WI38 (cell line): ENCODE measurements around the gene NPY4R.
"Not testable (repeated sequence)": the region's sequence is repeated elsewhere in the genome, so short reads cannot be mapped to it uniquely, and the experiment has no call there.

Source experiments
- H3K4me3 ChIP-seq: 2 replicates; pipeline ENCODE4 v1.5.1; 2011; ENCODE audit warnings: low read depth, mild to moderate bottlenecking, control low read depth, low read length

NPY4R gene

DNA sequence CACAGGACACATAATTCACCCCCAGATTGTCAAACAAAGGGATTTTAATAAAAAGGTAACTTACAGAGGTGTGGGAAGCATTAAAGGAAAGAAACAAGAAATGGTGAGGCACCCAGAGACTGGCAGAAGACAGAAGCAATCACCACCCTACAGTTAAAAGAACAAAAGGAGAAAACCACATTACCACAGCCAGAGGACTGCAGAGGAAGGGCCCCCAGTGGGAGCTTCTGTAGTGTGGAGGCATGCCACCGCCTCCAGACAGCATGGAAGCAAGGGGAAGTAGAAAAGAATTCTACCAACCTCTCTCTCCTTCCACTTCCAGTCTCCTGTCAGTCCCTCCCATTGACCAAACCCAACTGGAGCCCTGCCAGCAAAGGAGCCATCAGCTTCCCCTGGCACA lies 4.4 kb upstream of the NPY4R start:
- H3K4me3 ChIP-seq, result not testable (repeated sequence)

DNA sequence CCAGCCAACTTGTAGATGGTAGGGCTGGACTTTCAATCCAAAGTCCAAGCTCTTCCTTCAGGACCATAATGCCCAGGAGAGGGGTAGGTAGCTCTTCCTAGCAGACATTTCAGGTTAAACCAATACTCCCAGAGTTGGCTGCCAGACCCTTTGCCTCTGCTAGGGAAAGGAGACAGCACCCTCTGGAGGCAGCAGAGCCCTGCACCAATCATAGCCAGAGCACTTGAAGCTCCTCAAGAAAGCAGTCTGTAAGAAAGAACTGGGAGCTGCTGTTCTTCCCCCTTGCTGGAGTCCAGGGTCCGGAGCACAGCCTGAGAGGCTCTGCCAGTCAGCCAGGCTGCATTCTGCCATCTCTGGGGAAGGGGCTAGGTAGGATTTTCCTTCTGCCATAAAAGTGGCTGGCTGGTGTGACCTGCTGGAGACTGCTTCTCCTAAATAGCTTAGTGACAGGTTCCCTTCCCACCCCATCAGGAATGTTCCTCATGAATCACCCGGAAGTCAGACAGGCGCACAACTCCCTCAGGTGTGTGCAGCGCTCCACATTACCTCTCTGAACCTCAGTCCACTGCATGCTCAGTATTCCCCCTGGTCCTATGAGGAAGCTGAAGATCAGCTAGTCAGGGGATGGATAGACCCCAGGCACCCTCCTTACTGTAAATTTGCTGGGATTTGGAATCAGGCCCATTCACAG lies 2.5 kb upstream of the NPY4R start:
- not testable (repeated sequence) for H3K4me3 ChIP-seq

GRCh38 chr10:46463608-46464007 lies 2.1 kb downstream of the NPY4R start:
- not testable (repeated sequence) for H3K4me3 ChIP-seq

GRCh38 chr10:46462276-46462675 lies 3.5 kb downstream of the NPY4R start:
- H3K4me3 ChIP-seq, result not testable (repeated sequence)

DNA sequence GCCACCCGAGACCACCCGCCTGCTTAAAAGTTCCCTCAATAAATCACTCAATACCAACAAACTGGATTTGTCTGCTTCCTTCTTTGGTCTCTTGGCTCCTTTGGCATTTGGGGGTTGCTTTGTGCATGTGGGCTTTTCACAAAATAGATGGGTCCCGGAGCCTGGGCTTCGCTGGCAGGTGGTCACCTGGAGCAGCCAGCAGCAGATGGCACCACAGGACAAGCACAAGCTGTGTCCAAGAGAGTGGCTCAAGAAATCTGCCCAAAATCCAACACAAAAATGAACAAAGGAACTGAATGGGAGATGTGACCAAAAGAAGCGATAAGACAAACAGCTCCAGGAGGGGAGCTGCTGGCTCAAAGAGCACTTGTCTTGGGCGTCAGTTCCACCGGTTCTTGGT lies 6.2 kb downstream of the NPY4R start:
- H3K4me3 ChIP-seq, result not testable (repeated sequence)

GRCh38 chr10:46457071-46457470 lies 8.7 kb downstream of the NPY4R start:
- H3K4me3 ChIP-seq, result not testable (repeated sequence)

GRCh38 chr10:46455992-46456391 lies 9.8 kb downstream of the NPY4R start:
- not testable (repeated sequence) for H3K4me3 ChIP-seq

- not testable (repeated sequence) for H3K4me3 ChIP-seq
Measured at GRCh38 chr10:46451365-46451764, 14.4 kb downstream of the NPY4R start.

GRCh38 chr10:46450829-46451228 lies 14.9 kb downstream of the NPY4R start:
- not testable (repeated sequence) for H3K4me3 ChIP-seq

GRCh38 chr10:46447439-46447838 lies 18.3 kb downstream of the NPY4R start:
- H3K4me3 ChIP-seq, result not testable (repeated sequence)

DNA sequence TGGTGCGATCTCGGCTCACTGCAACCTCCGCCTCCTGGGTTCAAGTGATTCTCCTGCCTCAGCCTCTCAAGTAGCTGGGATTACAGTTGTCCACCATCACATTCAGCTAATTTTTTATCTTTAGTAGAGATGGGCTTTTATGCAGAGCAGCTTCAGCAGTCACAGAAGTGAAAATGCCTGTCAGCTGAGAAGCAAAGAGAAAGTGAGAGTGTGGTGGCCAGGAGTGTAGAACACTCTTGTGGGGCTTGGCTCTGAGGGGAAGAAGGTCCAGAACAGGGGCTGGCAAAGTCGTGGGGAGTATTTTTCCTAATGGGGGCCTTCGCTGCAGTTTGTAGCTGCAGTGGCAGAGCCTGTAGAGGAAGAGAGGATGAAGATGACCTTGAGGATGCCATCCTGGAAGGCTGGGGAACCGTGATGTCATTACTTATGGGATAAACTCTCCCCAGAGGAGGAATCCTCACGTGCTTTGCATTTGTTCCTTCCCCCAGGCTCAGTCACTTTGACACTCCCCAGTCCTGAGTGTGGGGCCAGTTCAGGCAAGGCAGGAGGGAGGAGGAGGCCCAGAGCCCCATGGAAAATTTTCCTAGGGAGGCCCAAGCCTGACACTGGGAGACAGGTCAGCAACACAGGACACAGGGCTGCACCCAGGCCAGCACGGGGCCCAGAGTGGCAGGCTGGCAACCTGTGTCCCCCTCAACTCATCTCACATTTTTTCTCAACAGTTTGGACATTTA lies 20.2 kb downstream of the NPY4R start:
- not testable (repeated sequence) for H3K4me3 ChIP-seq

- not testable (repeated sequence) for H3K4me3 ChIP-seq
Measured at GRCh38 chr10:46443422-46443821, 22.3 kb downstream of the NPY4R start.

DNA sequence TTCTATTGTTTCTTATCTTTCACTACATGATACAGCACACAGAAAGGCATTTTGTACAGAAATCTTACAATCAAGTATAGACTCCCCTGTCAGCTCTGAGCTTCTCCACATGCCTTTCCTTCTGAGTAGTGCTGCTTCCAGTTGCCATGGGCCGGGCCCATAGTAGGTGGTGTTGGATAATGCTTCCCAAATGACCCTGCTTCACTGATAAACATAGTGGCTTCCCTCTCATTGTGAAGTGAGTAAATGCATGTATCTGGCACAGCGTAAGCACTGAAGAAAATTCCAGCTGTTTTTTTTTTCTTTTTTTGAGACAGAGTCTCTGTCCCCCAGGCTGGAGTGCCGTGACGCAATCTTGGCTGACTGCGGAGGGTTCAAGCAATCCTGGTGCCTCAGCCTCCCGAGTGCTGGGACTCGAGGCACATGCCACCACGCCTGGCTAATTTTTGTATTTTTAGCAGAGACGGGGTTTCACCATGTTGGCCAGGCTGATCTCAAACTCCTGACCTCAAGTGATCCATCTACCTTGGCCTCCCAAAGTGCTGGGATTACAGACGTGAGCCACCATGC lies 23.0 kb downstream of the NPY4R start:
- not testable (repeated sequence) for H3K4me3 ChIP-seq

GRCh38 chr10:46441837-46442278 lies 23.9 kb downstream of the NPY4R start:
- H3K4me3 ChIP-seq, result not testable (repeated sequence)

GRCh38 chr10:46440942-46441341 lies 24.8 kb downstream of the NPY4R start:
- not testable (repeated sequence) for H3K4me3 ChIP-seq

GRCh38 chr10:46423550-46423949 lies 42.2 kb downstream of the NPY4R start:
- not testable (repeated sequence) for H3K4me3 ChIP-seq

GRCh38 chr10:46419570-46420379 lies 46.0 kb downstream of the NPY4R start:
- not testable (repeated sequence) for H3K4me3 ChIP-seq

DNA sequence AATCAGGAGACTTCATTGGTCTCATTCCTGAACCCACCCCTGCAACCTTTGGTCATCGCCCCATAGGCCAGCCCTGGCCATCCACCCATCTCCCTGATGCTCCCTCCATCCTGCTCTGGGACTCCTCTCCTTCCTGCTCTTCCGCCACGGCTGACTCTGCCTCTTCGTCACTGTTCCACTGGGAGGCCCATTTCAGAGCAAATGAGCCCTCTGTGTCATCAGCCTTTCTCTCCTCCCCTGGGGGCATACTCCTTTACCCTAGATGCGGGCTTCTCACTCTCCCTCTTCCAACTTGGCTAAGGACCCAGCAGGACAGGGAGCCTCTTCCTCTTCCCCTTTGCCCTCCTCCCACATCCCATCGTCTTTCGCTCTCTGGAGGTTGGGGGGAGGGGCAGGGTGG lies 47.5 kb downstream of the NPY4R start:
- H3K4me3 ChIP-seq, result not testable (repeated sequence)

- H3K4me3 ChIP-seq, result not testable (repeated sequence)
Measured at GRCh38 chr10:46415291-46415690, 50.5 kb downstream of the NPY4R start.

DNA sequence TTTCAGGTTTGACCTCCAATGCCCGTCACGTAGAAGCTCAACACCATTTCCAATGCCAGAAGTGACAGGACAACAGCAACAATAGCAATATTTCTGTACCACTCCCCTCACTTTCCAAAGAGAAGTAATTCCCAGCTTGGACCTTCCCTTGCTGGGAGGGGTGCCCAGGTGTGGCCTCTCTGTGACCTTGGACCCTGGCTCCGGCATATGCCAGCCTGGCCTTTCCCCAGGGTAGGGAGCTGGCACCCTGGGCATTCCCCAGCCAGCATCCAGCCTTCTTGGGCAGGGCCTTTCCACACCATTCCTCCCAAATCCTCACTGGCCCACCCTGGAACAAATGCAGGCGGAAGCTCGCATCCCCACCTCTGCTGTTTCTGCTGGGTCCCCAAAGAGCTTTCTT lies 53.1 kb downstream of the NPY4R start:
- H3K4me3 ChIP-seq, result not testable (repeated sequence)

DNA sequence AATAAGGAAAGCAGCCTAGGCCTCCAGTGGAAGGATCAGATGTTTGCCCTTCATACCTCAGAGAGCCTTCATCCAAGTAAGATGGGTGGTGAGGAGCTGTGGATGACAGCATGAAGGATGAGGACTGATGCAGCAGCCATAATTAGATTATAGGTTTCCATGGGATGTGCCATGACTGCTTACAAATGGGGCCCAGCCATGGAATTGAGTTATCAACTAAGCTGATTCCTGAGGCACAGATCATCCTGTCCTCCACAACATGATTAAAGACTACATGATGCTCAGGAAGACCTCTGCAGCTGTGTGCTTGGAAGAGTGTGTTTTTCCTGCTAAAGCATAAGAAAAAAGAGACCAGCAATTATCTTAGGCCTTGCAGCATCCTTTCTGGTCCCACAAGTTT lies 54.6 kb downstream of the NPY4R start:
- H3K4me3 ChIP-seq, result not testable (repeated sequence)
